ENCODE results near the gene TMEM140.
"Not testable (repeated sequence)": the region's sequence is repeated elsewhere in the genome, so short reads cannot be mapped to it uniquely, and the experiment has no call there.

TMEM140 gene

DNA sequence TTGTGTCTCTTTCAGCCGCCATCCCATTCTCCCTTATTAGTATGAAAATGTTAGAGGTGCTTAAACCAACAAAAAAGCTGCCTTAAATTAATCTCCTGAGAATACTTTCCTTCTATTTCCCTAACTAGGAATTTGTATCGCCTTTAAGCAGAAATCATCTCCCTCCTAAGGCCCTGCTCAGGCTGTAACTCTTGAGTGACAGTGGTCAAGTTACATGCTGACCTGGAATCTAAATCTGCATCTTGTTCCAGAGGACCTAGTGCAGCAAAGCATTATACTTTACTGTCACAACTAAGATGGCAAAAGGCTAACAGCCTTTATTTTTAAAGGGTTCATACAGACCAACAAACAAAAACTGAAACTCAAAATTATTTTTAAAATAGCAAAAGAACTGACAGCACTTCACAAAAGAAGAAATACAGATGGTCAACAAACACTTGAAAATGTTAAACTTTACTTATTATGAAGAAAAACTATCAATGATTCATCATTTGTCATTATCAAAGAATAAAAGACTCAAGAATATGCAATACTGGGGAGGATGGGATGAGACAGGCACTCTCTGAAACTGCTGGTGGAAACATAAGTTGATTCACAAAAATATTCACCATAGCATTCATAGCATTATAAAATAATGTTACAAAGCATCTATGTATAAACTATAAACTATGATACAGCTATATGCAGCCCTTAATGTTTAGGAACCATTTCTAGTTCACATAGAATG, 11.7 kb downstream of the TMEM140 start:
- peak; percentile 32 for DNase-seq

DNA sequence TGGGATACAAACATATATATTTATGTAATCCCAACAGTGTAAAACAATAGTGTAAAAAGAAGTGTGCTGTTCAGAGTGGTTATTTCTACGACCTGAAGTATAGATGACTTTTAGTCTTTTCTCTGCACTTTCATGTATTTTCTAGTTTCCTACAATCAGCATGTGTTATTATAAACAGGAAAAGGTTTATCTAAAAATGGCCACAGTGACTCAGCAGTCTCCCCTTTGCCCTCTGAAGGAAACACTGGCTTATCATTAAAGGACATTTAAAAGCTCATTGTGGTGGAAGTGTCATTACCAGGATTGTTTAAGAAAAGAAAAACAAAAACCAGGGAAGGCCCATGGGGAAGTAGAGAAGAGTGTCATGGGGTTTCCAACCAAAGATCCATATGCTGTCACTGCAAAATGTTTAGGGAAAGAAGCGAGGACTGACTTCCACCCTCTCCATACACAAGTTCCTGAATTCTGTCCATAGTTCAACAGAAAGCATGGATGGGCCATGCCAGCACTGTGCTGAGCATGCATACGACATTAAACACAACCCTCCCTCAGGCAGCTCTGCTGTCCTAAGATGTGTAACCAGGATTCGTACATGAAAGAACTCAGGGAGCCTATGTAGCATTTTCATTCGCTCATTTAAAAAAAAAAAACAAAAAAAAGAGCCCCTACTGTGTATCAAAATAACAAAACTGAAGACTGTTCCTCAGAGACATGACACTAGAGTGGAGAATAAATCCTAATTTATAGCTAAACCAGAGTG, 12.4 kb downstream of the TMEM140 start:
- peak; percentile 69 for DNase-seq

DNA sequence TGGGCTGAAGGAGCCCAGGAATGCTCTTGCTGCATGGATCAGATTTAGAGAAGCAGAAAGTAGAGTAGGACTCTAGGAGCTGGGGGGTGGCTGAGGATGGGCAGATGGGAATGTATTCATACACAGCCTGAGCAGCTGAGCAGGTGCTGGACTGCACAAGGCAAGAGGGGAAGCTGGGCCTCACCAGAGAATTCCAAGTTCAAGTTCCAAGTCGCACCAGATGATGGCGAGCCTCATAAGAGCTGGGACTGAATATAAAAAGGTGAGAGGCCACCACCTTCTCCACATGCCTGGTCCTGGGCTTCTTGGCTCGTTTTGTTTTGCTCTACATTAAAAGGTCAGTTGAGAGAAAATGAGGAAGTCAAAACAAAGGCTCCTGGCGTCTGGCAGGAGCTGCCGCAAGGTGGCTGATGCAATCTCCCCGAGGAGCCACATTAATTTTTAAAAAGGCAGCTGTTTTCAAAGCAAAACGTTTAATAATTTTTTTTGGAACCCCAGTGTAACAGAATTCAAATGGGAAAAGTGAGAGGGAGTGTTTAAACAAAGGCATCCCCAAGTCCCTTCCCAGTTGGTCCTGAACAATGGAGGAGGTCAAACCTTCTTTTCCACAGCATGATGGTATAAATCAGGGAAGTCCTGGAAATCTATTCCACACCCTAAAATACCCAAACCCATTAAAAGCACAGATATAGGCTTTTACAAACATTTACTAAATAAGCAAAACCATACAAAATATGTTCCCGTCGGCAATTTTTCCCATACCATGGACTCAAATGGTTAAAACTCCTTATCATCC, 13.2 kb downstream of the TMEM140 start:
- DNase-seq = peak; percentile 59

DNA sequence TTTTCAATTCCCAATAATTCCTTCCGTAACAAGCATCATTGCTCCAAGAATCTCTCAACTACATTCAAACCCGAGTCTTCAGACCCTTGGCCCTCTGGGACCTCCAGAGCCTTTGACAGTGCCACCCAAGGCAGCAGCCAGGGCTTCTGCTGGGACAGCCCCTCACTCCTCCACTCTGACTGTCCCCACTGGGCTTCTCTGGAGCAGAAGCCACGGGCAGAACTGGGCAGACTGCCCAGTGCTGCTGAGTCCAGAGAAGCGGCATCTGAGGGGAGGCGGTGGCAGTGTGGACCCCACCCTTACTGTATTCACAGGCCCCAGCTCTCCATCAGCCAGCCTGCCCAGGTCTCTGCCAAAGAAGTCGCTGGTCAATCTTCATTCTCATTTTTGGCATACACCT, 13.8 kb downstream of the TMEM140 start:
- no peak for DNase-seq

DNA sequence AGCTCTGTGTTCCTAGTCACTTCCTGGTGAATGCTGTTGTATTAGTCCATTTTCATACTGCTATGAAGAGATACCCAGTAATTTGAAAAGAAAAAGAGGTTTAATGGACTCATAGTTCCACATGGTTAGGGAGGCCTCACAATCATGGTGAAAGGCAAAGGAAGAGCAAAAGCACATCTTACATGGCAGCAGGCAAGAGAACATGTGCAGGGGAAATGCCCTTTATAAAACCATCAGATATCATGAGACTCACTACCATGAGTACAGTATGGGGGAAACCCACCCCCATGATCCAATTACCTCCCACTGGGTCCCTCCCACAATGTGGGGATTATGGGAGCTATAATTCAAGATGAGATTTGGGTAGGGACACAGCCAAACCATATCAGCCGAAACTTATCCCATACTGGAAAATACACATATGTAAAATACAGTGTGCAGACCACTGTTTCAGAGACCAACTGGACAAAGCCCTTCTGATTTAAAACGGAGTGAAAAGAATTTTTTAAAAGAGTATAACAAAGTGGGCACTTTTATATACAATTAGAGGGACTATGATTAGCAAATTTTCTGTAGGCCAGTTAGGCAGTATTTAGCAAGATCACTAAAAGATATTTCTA, 14.6 kb downstream of the TMEM140 start:
- DNase-seq = no peak

DNA sequence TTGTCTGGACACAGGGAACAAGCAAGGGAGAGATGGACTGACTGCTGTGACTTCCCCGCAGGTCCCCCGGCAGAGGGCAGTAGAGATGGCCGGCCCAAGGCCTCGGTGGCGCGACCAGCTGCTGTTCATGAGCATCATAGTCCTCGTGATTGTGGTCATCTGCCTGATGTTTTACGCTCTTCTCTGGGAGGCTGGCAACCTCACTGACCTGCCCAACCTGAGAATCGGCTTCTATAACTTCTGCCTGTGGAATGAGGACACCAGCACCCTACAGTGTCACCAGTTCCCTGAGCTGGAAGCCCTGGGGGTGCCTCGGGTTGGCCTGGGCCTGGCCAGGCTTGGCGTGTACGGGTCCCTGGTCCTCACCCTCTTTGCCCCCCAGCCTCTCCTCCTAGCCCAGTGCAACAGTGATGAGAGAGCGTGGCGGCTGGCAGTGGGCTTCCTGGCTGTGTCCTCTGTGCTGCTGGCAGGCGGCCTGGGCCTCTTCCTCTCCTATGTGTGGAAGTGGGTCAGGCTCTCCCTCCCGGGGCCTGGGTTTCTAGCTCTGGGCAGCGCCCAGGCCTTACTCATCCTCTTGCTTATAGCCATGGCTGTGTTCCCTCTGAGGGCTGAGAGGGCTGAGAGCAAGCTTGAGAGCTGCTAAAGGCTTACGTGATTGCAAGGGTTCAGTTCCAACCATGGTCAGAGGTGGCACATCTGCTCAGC, 16.6 kb downstream of the TMEM140 start:
- DNase-seq = no peak

DNA sequence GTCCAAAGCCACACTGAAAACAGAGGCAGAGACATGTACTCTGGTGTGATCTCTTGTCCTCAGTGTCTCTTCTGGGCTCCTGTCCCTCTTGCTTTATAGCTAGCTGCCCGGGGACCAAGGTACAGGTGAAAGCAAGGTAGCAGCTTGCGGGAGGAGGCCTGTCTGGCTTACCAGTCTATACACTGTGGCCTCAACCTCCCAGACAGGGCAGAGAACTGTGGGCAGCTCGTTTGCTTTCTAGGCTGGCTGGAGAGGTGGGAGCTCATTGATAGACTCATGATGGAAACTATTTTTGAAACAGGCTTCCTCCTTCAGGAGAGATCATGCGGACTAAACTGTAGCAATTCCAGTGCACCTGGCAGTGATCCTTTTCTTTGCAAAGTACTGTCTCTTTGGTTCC, 18.0 kb downstream of the TMEM140 start:
- no peak for DNase-seq

DNA sequence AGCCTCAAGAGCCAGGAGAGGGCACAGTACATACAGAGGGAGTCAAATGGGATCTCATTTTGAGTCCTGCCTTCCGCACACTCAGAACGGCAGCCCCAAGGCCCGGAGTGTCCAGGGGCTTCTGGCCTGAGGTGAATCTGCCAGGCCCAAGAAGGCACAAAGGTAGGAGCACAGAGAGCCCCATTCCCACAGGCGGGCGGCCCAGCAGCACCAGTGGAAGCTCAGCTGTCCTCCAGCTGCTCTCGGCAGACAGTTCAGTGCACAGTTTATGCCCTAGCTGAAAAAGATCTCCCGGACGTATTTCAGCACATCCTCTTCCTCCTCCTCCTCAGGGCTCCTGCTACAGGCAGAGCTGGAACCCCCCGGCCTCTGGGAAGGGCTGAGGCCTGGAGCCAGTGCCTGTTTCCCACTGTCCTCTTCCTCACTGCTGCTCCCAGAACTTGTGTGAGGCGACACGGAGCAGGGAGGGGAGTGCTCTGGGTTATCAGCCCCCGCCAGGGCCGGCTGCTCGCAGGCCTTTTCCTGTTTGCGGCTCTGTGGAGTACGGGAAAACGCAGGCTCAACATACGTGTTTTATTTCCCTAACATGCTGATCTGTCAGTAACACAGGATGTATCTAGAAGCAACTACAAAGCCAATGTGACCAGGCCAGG, 18.6 kb downstream of the TMEM140 start:
- no peak for DNase-seq

DNA sequence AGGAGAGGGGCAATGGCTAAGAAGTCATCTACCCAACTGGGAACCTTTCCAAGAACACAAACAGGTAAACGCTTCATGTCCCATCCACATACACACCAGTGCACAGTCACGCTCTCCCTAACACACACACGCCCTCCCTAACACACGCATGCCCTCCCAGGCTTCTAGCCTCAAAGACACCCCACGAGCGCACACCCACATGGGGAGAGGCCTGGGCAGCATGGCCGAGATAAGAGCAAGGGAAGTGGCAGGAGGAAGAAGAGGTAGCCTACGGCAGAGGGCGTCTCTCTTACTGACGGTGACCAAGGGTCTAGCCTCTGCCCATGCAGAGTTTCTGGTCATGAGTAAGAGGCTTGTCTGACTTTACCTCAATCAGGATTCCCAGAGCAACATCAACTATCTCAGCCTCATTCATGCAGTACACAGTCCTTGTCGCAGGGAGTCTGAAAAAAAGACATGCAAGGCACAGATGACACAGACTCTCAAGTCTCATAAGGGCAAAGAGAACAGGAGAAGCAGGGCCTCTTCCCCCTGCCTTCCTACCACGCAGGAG, 19.6 kb downstream of the TMEM140 start:
- no peak for DNase-seq

DNA sequence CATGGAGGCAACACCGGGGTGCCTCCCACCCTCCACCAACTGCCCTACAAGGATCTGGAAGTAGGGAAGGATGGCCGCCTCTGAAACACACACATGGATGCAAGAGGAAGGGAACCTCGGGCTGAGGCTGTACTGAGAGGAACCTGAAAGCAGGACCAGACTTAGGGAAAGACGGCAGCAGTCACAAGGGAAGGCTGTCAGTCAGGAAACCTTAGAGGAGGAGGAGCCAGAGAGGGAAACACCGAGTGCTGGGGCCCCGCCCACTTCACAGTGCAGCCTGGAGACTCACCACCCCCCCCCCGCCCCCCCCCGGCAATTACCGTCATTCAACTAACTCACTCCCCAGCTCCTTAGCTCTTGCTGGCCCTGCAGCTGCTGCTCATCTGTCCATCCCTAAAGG, 20.1 kb downstream of the TMEM140 start:
- DNase-seq = peak; percentile 86

DNA sequence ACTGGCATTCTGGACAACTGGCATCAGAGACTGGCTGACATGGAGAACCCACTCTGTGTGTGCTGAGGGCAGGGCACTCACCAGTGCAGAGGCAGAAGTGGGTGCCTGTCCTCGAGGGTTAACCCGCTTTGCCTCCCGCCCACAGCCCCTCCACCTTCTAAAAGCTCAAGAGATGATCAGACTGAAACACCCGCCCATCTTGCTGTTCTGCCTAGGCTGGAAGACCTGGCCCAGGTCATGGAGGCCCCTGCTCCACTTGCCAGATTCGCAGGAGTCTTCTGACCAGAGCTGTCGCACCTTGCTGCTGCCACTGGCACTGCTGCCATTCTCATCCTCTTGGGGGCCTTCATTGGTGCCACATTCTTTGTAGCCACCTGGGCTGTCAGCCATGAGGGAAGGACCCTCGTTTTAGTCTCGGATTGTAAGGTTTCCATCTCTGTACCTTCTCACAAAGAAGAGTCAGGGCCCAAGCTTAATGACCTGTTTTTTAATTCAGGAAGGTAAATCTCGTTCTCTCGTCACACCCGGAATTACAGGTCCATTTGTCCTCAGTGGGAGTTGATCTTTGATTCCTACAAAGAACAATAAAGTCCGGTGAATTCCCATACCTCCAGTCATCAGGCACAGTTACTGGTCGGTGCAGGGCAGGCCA, 20.7 kb downstream of the TMEM140 start:
- DNase-seq = no peak

DNA sequence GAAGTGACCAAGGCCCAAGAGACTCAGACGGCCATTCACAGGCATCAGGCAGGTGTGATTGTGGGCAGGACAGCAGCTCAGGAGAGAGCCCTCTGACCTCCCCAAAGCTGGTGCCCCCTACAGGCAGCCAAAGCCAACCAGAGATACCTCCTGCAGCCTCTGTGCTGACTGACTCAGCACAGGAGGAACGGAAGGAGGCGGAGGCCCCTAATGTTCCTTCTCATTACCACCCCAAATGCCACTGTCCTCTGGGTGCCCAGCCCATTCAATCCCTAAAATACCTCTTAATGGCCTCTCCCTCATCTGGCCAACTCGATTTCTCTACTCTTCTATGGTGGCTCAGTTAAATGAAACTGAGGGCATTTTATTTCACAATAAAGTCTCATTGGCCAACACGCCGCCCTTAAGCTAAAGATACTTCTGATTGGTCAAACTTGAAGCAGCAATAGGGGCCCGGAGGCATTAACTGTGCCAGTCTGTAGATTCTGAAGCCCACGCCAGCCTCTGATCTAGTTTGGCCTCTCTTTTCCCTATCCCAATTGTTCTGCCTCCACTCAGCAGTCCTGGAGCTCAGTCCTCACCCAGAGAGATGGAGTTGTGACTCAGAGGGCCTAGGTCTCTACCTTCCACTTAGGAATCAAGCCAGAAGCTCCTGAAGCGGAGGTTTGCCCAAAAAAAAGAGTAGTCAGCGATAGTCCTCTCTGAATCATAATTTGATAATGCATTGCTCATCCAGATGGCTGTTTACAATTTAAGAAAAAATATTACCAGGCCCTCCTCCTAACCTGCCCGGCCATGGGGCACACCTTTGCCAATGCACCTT, 21.5 kb downstream of the TMEM140 start:
- DNase-seq = peak; percentile 80

DNA sequence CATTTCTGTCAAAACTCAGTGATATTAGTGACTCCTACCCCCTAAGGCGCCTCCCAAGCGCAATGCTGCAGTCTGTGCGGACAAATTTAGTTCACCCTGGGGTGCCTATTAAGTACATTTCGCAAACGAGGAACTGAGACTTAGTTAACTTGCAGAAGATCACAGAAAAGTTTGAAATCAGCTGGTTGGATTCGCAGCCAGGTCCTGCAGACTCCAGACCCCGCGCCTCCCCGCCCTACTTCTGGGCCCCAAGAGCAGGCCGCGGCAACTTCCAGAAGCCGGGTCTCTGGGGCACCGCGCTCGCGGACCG, 22.0 kb downstream of the TMEM140 start:
- peak; percentile 76 for DNase-seq

DNA sequence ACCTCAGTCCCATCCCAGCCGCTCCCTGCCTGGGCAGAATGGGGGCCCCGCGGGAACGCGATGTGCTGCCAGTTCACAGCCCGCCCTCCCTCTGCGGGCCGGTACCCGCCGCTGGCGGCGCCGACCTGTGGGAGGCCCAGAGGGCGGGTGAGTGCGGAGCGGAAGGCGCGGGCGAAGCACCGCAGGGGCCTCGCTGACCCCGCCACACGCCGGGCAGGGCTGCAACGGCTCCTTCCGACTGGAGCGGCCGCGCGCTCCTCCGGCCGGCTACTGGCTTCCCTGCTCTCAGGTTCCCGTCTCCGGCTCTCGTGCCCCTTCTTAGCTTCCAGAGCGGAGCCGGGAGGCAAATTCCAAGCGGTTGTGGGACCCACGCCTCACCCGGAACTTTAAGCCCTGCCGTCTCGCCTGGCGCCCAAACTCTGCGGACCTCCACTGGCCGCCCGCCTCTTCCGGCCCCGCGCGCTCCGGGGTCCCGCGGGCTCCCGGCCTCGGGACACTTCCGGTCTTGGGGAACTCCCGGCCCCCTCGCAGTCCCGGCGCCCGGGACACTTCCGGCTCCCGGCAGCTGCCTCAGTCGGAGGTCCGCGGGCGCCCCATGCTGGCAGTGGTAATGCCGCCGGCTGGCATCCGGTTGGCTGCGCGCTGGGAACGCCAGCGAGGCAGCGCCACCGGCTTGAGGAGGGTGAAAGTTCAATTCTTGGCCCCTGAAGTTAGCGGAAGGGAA, 22.6 kb downstream of the TMEM140 start, which contains the start of gene CYREN:
Gene CYREN, minus strand, starts transcription at position 434 of the 724 bp plus-strand sequence. CDS start 1,785 bp downstream, outside the sequence.
- peak; percentile 95 for DNase-seq

DNA sequence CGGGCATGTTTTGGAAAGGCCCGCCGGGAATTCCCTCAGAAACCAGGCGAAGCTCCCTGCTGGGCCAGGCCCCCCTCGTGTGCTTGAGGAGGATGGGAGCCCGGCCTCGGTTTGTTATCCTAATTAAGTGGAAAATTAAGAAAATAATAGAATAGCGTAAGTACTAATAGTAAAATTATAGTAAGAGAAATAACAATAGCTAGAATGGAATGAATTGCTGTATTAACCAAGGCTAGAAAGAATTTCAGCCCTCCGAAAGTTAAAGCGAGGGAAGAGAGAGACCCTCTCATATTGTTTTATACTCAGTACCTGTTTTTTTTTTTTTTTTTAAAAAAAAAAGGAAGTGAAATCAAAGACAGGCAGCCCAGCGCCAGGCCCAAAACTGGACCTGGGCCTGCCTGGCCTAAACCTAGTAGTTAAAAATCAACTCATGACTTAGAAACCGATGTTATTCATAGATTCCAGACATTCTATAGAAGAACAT, 23.2 kb downstream of the TMEM140 start:
- DNase-seq = not testable (repeated sequence)

DNA sequence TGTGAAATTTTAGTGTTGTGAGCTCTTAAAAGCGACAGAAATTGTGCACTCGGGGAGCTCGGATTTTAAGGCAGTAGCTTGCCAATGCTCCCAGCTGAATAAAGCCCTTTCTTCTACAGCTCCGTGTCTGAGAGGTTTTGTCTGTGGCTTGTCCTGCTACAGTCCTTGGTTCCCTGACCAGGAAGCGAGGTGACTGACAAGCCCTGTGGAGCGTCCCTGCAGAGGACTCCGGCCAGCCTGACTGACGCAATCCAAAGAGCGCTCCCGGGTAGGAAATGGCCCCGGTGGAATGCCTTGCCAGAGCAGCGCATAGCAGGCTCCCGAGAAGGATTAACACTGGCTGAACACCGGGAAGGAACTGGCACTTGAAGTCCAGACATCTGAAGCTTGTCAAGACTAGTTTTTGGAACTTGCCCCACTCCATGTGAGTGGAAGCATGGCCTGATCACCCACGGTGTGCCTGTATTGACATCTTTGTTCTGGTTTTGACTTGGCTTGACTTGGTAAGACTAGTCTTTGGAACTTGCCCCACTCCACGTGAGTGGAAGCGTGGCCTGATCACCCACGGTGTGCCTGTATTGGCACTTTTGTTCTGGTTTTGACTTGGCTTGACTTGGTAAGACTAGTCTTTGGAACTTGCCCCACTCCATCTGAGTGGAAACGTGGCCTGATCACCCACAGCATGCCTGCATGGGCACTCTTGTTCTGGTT, 23.9 kb downstream of the TMEM140 start:
- DNase-seq = peak; percentile 19

DNA sequence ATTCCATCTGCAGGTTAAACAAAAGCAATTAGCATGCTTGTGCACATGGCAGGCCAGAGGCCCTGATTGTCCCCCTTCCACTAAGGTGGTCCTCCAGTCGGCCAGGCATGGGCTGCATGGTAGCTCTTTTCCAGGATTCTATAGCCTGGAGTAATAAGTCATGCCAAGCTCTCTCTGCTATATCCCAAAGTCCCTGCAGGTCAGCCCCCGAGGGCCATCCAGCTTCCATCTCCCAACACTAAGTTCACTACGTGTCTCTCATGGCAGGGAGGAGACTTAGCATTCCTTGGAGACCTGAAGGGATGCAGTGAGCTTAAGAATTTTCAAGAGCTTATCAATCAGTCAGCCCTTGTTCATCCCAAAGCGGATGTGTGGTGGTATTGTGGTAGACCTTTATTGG, 26.0 kb downstream of the TMEM140 start:
- not testable (repeated sequence) for DNase-seq

DNA sequence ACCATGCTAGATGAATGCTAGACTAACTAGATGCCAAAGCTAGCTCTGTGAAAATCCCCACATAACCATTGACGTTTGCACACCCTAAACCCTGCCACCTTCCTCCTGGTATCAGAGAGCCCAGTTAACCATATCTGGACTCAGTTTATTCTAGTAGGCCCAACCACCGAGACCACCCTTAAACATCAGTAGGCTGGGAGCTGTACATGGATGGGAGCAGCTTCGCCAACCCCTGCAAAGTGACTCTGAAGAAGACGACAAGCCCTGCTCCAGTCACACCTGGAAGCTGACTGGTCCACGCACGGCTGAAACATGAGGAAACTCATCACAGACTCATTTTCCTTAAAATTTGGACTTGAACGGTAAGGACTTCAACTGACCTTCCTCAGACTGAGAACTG, 27.1 kb downstream of the TMEM140 start:
- no peak for DNase-seq

DNA sequence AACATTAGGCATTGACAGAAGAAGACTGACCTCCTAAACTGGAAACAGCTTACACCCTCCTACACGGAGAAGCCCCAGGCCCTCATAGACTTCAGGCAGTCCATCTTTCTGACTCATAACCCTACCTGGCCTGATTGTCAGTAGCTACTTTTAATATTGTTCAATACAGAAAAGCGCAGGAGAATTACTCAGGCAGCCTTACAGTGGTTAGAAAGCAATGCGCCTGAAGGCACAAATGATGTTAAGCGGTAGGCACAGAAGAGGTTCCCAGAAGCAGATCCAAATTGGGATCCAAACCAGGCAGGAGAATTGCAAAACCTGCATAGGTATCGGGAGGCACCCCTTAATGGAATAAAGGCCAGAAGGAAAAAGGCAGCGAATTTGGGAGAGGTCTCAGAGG, 28.1 kb downstream of the TMEM140 start:
- DNase-seq = no peak

All from inflammatory macrophage treated with lipopolysaccharide for 4 hours (primary cell).